ENCODE results near the gene ELF2.

DNA sequence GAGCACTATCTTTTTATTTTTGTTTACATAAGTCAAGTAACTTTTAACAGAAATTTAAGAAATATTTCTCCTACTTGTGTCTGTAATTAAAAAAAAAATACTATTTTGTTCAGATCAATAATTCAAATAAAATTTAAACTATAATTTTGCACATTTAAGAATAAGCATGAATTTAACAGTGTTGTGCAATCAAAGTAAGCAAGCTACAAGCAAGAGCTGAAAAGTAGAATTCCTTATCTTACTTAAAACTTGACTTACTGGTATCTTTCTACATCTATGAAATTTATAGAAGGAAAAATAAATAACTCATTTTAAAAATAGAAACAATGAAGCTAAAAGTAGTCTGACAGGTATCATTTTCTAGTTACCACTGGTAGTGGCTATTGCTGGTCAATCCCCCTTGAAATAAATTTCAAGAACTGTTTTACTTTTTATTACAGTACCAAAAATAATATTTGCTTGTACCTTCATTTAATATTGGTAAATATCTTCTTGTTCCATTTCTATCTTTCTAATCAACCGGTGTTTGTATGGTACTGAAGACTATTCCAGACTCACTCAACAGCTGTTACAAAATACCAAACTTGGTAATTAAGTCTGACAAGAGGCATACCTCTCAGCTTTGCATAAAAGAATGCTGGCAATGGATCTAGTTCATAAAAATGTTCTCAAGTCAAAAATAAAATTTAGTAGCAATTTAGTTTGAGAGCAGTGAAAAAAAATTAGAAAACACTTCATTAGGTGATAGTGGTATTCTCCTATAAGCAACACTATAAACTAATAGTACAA is 99.3 kb downstream of the ELF2 start:
- TF ChIP-seq, protein P1, sequence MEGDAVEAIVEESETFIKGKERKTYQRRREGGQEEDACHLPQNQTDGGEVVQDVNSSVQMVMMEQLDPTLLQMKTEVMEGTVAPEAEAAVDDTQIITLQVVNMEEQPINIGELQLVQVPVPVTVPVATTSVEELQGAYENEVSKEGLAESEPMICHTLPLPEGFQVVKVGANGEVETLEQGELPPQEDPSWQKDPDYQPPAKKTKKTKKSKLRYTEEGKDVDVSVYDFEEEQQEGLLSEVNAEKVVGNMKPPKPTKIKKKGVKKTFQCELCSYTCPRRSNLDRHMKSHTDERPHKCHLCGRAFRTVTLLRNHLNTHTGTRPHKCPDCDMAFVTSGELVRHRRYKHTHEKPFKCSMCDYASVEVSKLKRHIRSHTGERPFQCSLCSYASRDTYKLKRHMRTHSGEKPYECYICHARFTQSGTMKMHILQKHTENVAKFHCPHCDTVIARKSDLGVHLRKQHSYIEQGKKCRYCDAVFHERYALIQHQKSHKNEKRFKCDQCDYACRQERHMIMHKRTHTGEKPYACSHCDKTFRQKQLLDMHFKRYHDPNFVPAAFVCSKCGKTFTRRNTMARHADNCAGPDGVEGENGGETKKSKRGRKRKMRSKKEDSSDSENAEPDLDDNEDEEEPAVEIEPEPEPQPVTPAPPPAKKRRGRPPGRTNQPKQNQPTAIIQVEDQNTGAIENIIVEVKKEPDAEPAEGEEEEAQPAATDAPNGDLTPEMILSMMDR (tag by site-specific recombination; IDR thresholded peaks at IDR 0.05) = no peak
- TF ChIP-seq, protein P2, sequence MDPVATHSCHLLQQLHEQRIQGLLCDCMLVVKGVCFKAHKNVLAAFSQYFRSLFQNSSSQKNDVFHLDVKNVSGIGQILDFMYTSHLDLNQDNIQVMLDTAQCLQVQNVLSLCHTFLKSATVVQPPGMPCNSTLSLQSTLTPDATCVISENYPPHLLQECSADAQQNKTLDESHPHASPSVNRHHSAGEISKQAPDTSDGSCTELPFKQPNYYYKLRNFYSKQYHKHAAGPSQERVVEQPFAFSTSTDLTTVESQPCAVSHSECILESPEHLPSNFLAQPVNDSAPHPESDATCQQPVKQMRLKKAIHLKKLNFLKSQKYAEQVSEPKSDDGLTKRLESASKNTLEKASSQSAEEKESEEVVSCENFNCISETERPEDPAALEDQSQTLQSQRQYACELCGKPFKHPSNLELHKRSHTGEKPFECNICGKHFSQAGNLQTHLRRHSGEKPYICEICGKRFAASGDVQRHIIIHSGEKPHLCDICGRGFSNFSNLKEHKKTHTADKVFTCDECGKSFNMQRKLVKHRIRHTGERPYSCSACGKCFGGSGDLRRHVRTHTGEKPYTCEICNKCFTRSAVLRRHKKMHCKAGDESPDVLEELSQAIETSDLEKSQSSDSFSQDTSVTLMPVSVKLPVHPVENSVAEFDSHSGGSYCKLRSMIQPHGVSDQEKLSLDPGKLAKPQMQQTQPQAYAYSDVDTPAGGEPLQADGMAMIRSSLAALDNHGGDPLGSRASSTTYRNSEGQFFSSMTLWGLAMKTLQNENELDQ (tag by site-specific recombination; IDR thresholded peaks at IDR 0.05; ENCODE audit: low read depth) = no peak
- TF ChIP-seq, protein P3, sequence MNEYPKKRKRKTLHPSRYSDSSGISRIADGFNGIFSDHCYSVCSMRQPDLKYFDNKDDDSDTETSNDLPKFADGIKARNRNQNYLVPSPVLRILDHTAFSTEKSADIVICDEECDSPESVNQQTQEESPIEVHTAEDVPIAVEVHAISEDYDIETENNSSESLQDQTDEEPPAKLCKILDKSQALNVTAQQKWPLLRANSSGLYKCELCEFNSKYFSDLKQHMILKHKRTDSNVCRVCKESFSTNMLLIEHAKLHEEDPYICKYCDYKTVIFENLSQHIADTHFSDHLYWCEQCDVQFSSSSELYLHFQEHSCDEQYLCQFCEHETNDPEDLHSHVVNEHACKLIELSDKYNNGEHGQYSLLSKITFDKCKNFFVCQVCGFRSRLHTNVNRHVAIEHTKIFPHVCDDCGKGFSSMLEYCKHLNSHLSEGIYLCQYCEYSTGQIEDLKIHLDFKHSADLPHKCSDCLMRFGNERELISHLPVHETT (tag by site-specific recombination; IDR thresholded peaks at IDR 0.05) = no peak
- TF ChIP-seq ZNF366 (tag by site-specific recombination; conservative IDR thresholded peaks at IDR 0.05) (no peak), KLF16 (tag by site-specific recombination; IDR thresholded peaks at IDR 0.05) (no peak), ZBTB1 (tag by site-specific recombination; IDR thresholded peaks at IDR 0.05) (no peak), ZNF560 (tag by site-specific recombination; IDR thresholded peaks at IDR 0.05; ENCODE audit: borderline replicate concordance) (no peak), TRIM28 (IDR thresholded peaks at IDR 0.05; ENCODE audit: borderline replicate concordance, low read length) (no peak), ZBTB7A (tag by site-specific recombination; IDR thresholded peaks at IDR 0.05; ENCODE audit: low read depth) (no peak), ZNF514 (tag by site-specific recombination; IDR thresholded peaks at IDR 0.05) (no peak)
- TF ChIP-seq, protein P4, sequence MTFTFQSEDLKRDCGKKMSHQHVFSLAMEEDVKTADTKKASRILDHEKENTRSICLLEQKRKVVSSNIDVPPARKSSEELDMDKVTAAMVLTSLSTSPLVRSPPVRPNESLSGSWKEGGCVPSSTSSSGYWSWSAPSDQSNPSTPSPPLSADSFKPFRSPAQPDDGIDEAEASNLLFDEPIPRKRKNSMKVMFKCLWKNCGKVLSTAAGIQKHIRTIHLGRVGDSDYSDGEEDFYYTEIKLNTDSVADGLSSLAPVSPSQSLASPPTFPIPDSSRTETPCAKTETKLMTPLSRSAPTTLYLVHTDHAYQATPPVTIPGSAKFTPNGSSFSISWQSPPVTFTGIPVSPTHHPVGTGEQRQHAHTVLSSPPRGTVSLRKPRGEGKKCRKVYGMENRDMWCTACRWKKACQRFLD (tag by site-specific recombination; IDR thresholded peaks at IDR 0.05) = no peak
- TF ChIP-seq, protein P5, sequence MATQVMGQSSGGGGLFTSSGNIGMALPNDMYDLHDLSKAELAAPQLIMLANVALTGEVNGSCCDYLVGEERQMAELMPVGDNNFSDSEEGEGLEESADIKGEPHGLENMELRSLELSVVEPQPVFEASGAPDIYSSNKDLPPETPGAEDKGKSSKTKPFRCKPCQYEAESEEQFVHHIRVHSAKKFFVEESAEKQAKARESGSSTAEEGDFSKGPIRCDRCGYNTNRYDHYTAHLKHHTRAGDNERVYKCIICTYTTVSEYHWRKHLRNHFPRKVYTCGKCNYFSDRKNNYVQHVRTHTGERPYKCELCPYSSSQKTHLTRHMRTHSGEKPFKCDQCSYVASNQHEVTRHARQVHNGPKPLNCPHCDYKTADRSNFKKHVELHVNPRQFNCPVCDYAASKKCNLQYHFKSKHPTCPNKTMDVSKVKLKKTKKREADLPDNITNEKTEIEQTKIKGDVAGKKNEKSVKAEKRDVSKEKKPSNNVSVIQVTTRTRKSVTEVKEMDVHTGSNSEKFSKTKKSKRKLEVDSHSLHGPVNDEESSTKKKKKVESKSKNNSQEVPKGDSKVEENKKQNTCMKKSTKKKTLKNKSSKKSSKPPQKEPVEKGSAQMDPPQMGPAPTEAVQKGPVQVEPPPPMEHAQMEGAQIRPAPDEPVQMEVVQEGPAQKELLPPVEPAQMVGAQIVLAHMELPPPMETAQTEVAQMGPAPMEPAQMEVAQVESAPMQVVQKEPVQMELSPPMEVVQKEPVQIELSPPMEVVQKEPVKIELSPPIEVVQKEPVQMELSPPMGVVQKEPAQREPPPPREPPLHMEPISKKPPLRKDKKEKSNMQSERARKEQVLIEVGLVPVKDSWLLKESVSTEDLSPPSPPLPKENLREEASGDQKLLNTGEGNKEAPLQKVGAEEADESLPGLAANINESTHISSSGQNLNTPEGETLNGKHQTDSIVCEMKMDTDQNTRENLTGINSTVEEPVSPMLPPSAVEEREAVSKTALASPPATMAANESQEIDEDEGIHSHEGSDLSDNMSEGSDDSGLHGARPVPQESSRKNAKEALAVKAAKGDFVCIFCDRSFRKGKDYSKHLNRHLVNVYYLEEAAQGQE (tag by site-specific recombination; IDR thresholded peaks at IDR 0.05) = no peak
